GM12878 (cell line): ENCODE data around the gene AP1B1.

Experiments used
- ASH2L ChIP-seq: fragments of 300-600, 200-600 bp; sonication (generic); IDR thresholded peaks from 2 replicates; pipeline ENCODE4 v1.6.1; 2017; ENCODE audit warnings: low read depth, mild to moderate bottlenecking, borderline replicate concordance
- BRCA1 ChIP-seq: IDR thresholded peaks from 2 replicates; pipeline ENCODE4 v1.6.1; 2011; ENCODE audit warnings: low read depth, low read length, improper control_type of control experiment
- CBX5 ChIP-seq: sonication (generic); IDR thresholded peaks from 2 replicates; pipeline ENCODE4 v1.6.1; 2016; ENCODE audit warnings: low read depth, moderate library complexity, mild to moderate bottlenecking, inconsistent platforms
- E4F1 ChIP-seq: fragments of 450-650 bp; IDR thresholded peaks from 2 replicates; pipeline ENCODE4 v1.6.1; 2018; ENCODE audit warnings: borderline replicate concordance, mild to moderate bottlenecking; ENCODE audit not compliant: partially characterized antibody
- IKZF1 ChIP-seq: fragments of 450-650 bp; conservative IDR thresholded peaks from 2 replicates; pipeline ENCODE4 v1.6.1; 2017; ENCODE audit warnings: antibody characterized with exemption, mild to moderate bottlenecking
- JUNB ChIP-seq: IDR thresholded peaks from 2 replicates; pipeline ENCODE4 v1.6.1; 2016; ENCODE audit warnings: antibody characterized with exemption, mild to moderate bottlenecking
- KDM1A ChIP-seq: fragments of 200-600 bp; sonication (generic); IDR thresholded peaks from 2 replicates; pipeline ENCODE4 v1.6.1; 2016; ENCODE audit warnings: borderline replicate concordance
- MAX ChIP-seq: IDR thresholded peaks from 2 replicates; pipeline ENCODE4 v1.6.1; 2012; ENCODE audit warnings: low read depth, low read length, improper control_type of control experiment
- NR2C1 ChIP-seq: fragments of 450-650 bp; IDR thresholded peaks from 2 replicates; pipeline ENCODE4 v1.6.1; 2017; ENCODE audit warnings: antibody characterized with exemption, mild to moderate bottlenecking, moderate library complexity
- SREBF2 ChIP-seq: IDR thresholded peaks from 2 replicates; pipeline ENCODE4 v1.6.1; 2012; ENCODE audit warnings: mild to moderate bottlenecking, low read length
- YY1 ChIP-seq: IDR thresholded peaks from 2 replicates; pipeline ENCODE4 v1.6.1; 2011; ENCODE audit warnings: low read depth, mild to moderate bottlenecking, low read length
- TF ChIP-seq, protein P1 (sequence below), 3 experiments: IDR thresholded peaks in 2 of 3; conservative IDR thresholded peaks in 1 of 3; 2 replicates each; pipeline ENCODE4 v1.5.1; 2011; ENCODE audit warnings: low read depth in 3 of 3, low read length in 3 of 3, mild to moderate bottlenecking in 3 of 3, control low read depth in 2 of 3, moderate library complexity in 2 of 3, inconsistent platforms in 1 of 3, mixed read lengths in 1 of 3; ENCODE audit not compliant: control insufficient read depth in 2 of 3, insufficient read depth in 1 of 3; ENCODE audit errors: extremely low read depth in 1 of 3
- TF ChIP-seq, protein P2 (sequence below): IDR thresholded peaks from 2 replicates; pipeline ENCODE4 v1.6.1; 2012; ENCODE audit warnings: mild to moderate bottlenecking, low read depth, low read length

- TF ChIP-seq CBX5, result no peak
- TF ChIP-seq YY1, result no peak
- TF ChIP-seq ASH2L, result no peak
- no peak for TF ChIP-seq KDM1A
- no peak for TF ChIP-seq BRCA1
- no peak for TF ChIP-seq IKZF1
- no peak for TF ChIP-seq NR2C1
- TF ChIP-seq JUNB, result no peak
- no peak for TF ChIP-seq SREBF2
- TF ChIP-seq, protein P1, sequence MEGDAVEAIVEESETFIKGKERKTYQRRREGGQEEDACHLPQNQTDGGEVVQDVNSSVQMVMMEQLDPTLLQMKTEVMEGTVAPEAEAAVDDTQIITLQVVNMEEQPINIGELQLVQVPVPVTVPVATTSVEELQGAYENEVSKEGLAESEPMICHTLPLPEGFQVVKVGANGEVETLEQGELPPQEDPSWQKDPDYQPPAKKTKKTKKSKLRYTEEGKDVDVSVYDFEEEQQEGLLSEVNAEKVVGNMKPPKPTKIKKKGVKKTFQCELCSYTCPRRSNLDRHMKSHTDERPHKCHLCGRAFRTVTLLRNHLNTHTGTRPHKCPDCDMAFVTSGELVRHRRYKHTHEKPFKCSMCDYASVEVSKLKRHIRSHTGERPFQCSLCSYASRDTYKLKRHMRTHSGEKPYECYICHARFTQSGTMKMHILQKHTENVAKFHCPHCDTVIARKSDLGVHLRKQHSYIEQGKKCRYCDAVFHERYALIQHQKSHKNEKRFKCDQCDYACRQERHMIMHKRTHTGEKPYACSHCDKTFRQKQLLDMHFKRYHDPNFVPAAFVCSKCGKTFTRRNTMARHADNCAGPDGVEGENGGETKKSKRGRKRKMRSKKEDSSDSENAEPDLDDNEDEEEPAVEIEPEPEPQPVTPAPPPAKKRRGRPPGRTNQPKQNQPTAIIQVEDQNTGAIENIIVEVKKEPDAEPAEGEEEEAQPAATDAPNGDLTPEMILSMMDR (IDR thresholded peaks at IDR 0.05 in 2 of 3, conservative IDR thresholded peaks at IDR 0.05 in 1 of 3; ENCODE audit: control insufficient read depth in 2 of 3, extremely low read depth in 1 of 3, insufficient read depth in 1 of 3, low read depth in 3 of 3, low read length in 3 of 3), result no peak
- TF ChIP-seq, protein P2, sequence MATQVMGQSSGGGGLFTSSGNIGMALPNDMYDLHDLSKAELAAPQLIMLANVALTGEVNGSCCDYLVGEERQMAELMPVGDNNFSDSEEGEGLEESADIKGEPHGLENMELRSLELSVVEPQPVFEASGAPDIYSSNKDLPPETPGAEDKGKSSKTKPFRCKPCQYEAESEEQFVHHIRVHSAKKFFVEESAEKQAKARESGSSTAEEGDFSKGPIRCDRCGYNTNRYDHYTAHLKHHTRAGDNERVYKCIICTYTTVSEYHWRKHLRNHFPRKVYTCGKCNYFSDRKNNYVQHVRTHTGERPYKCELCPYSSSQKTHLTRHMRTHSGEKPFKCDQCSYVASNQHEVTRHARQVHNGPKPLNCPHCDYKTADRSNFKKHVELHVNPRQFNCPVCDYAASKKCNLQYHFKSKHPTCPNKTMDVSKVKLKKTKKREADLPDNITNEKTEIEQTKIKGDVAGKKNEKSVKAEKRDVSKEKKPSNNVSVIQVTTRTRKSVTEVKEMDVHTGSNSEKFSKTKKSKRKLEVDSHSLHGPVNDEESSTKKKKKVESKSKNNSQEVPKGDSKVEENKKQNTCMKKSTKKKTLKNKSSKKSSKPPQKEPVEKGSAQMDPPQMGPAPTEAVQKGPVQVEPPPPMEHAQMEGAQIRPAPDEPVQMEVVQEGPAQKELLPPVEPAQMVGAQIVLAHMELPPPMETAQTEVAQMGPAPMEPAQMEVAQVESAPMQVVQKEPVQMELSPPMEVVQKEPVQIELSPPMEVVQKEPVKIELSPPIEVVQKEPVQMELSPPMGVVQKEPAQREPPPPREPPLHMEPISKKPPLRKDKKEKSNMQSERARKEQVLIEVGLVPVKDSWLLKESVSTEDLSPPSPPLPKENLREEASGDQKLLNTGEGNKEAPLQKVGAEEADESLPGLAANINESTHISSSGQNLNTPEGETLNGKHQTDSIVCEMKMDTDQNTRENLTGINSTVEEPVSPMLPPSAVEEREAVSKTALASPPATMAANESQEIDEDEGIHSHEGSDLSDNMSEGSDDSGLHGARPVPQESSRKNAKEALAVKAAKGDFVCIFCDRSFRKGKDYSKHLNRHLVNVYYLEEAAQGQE, result no peak
- TF ChIP-seq E4F1, result no peak
- no peak for TF ChIP-seq MAX
Measured at GRCh38 chr22:29290061-29290460, 98.3 kb downstream of the AP1B1 start.
